ENCODE measurements around the gene MFSD12.
A peak's percentile ranks its signal among the peaks of the same experiment; 100 is the strongest.

The MFSD12 gene

DNA sequence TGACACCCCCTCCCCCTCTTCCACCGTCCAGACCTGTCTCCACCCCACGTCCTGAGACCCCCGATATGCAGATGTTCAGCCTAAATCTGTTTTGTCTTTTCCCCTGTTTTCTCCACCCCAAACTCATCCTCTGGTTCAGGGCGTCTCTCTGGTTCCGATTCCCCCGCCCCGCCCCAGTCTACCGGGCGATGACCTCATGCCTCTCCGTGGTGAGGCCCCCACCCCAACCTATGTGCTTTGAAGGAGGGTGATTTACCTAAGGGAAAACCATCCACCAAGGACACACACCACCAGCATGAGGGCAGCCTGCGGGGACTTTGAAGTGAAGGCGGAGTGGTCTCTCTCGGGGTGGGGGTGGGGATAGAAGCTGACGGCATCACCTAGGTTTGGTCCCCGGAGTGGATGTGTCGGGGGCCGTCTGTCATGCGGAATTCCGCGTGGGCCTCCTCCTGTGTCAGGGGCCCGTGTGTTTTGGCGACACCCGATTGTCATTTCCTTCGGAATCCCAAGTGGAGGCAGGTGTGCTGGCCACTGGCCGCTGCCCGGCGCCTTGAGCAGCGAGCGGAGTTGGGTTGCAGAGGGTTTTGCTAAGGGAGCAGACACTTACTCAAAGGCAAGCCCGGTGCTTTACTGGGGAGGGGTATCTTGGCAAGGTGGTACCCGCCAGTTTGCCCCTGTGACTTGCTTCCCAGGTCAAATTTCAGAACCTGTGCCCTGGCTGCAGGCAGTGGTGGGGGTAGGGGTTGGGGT, 49.8 kb downstream of the MFSD12 start:
- DNase-seq (ENCODE audit: low read depth in 2 of 2) = no peak

DNA sequence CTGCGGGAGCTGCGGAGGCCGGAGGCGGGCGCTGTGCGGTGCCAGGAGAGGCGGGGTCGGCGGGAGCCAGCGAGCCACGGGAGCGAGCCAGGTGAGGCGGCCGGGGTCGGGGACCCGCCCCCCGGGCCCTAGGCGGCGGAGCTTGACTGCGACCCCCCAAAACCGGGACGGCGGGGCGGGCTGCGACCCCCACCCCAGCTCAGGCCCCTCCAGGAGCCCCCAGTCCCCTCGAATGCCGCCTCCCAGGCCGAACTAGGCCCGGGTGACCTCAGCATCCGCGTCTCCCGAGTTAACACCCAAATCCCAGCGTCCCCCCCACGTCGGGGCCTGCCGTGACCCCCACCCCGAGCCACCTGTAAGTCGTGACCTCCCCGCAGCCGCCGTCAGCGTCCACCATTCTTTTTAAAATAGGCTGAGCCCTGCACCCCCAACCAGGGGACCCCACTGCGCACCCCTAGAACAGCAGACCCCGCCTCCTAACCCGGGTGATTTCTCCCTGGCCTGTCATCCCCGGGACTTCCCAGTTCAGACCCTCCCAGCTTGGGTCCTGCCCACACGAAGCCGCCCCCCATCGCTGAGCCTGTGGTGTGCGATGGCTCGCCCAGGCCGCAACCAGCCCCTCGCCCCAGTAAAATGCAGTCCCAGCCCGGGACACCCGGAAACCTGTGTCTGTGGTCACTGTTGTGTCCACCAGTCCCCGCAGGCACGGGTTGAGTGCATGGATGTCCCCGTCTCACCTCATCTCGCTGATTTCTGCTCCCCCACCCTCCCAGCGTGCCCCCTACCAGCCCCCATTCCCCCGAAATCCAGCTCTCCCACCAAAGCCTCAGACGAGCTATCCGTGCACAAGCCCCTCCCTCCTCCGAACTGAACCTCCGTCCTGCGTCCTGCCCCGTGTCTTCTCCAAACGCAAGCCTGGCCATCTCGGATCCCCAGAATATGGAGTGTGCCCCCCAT, 50.7 kb downstream of the MFSD12 start:
- DNase-seq (ENCODE audit: low read depth in 2 of 2) = no peak

DNA sequence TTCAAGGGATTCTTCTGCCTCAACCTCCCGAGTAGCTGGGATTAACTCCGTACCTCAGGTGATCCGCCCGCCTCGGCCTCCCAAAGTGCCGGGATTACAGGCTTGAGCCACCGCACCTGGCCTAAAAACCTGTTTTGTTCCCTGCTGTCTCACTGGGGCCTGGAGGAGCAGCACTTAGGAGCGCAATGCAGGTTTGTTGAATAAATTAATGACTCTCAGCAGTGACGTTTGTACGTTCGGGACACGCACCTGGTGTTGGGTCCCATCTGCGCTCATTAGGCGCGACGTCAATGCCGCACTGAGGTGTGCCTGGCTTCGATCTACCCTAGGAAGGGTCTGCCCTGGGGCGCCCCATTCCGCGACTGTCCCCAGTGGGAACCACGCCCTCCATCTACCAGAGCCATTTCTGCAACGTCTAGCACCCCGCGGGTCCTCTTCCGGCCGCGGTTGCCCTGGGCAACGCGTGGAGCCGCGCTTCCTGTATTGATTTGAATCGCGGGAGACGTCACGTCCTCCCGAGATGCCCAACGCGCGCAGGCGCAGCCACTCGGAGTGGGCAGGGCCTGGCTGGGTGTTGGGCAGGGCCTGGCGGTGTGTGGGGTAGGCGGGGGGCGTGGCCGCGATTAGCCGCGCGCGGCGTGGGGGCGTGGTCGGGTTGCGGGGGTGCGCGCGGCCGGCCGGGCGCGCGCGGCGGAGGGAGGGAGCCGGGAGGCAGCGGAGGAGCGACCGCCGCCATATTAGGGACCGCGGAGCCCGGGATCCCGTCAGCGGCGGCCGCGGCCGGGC, 51.6 kb downstream of the MFSD12 start, which contains the start of gene FZR1:
Gene FZR1, plus strand, starts transcription at position 714 of the 786 bp plus-strand sequence. CDS start 16,679 bp downstream, outside the sequence.
- peak; percentile 98 to 99 for DNase-seq (ENCODE audit: low read depth in 2 of 2)

DNA sequence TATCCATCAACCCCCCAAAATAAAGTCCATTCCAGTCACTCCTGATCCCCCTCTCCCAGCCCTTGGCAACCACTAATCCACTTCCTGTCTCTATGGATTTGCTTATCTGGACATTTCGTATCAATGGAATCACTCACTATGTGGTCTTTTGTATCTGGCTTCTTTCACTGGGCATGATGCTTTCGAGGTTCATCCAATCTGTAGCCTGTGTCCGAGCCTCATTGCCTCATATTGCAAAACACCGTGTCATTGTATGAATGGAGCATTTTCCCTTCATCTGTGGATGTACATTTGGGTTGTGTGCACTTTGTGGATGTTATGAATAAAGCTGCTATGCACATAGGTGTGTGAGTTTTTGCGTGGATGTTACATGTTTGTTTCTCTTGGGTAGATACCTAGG, 52.7 kb downstream of the MFSD12 start:
- no peak for DNase-seq (ENCODE audit: low read depth in 2 of 2)

DNA sequence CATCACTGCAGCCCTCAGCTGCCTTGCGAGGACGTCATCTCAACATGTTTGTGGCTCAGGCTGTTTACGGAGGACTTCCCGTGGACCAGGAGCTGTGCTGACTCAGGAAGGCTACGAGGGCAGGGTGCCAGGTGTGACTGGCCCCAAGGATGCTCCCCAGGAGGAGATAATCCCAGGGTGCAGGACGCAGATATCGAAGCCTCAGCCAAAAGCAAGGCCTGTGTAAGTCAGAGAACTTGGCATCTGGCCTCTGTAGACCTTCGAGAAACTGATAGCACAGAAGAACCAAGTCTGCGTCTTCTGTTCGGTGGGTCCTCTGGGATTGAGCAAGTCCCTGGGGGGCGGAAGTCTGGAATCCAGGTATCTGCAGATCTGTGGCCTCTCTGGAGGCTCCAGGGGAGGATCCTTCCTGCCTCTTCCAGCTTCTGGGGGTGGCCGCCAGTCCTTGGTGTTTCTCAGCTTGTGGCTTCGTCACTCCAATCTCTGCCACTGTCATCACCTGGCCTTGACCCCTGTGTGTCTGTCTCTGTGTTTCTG, 54.3 kb downstream of the MFSD12 start:
- DNase-seq (ENCODE audit: low read depth in 2 of 2) = no peak

DNA sequence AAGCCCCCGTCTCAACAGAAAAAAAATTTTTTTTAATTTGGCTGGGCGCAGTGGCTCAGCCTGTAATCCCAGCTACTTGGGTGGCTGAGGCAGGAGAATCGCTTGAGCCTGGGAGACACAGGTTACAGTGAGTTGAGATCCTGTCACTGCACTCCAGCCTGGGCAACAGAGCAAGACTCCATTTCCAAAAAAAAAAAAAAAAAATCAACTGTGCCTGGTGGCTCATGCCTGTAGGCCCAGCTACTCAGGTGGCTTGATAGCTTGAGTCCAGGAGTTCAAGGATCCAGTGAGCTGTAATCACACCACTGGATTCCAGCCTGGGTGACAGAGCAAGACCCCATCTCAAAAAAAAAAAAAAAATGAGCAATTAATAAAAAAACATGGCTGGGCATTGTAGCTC, 55.6 kb downstream of the MFSD12 start:
- no peak for DNase-seq (ENCODE audit: low read depth in 2 of 2)

DNA sequence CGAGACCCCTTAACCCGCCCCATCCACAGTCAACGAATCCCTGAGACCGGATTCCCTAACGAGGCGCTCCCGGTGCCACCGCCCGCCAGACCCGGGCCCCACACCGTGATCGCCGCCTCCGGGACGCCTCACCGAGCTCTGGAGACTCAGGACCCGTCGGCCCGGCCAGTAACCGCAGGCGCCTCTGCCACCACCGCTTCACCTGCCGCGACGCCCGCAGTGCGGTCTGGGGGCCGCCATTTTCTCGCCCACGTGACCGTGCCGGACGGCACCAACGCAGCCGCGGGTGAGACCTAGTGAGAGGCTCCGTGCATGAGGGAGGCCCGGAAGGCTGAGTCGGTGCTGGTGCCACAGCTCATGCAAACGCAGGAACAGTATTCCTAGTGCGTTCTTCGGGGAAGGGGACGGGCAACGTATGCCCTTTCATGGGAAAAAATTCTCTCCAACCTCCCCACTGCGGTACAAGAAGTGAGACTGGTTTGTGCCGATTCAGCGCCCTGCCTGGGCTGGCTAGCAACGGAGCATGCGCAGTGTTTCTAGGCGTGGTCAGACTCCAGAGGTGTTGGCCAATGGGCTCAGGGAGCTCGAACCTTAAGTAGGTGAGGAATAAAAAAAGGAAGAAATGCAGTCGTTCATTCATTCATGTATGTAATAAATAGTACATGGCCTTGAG, 56.8 kb downstream of the MFSD12 start, which contains the start of gene DOHH:
Gene DOHH, minus strand, starts transcription at position 246 of the 673 bp plus-strand sequence. CDS start 3,860 bp downstream, outside the sequence.
- DNase-seq (ENCODE audit: low read depth in 2 of 2) = peak; percentile 92 to 95

DNA sequence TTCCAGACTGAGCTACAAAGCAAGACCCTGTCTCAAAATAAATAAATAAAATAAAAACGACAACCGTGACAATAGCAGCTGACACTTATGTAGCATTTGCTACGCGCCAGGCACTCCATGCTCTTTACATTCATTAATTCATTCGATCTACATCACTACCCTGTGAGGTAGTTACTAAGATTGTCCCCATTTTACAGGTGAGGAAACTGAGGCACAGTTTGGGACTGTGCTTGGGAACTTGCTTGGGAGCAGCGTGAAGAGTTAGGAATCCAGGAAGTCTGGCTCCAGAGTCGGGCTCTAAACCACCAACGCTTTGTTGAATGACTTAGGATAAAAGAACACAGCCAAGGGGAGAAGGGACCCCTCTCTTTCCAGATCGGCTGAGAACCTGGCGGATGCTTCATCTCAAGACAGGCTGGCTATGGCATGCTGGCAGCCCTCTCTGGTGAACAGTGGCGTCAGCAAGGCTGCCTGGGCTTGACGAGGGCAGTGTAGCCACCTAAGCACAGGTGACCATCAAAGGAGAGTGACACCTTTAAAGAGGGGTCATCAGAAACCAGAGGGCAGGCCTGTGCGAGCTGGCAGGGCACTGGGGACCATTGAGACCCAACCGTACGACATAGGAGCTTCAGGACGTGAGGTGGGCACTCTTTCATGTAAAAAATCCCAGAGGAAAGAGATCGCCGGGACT, 57.5 kb downstream of the MFSD12 start:
- no peak for DNase-seq (ENCODE audit: low read depth in 2 of 2)

DNA sequence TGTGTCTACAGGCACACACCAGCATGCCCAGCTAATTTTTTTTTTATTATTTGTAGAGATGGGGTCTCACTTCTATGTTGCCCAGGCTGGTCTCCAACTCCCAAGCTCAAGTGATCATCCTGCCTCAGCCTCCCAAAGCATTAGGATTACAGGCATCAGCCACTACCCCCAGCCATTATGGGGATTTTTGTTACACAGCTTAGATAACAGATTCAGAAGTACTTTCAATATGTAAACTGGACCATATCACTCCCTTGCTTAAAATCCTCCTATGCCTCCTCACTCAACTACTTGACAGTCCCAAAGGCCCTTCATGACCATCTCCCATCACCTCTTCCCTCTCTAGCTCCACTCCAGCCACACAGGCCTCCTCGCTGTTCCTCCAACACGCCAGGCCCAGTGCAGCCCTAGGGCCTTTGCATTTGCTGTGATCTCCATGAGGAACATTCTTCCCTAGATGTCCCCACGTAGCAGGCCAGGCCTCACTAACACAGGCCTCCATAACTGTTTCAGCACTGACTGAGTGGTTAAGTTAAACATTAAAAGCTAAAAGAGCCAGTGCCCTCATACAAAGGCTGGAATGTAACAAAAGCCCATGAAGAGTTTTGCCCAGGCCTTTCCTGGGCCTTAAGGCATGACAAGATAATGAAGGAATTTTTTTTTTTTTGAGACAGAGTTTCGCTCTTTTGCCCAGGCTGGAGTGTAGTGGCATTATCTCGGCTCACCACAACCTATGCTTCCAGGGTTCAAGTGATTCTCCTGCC, 59.4 kb downstream of the MFSD12 start:
- DNase-seq (ENCODE audit: low read depth in 2 of 2) = no peak

DNA sequence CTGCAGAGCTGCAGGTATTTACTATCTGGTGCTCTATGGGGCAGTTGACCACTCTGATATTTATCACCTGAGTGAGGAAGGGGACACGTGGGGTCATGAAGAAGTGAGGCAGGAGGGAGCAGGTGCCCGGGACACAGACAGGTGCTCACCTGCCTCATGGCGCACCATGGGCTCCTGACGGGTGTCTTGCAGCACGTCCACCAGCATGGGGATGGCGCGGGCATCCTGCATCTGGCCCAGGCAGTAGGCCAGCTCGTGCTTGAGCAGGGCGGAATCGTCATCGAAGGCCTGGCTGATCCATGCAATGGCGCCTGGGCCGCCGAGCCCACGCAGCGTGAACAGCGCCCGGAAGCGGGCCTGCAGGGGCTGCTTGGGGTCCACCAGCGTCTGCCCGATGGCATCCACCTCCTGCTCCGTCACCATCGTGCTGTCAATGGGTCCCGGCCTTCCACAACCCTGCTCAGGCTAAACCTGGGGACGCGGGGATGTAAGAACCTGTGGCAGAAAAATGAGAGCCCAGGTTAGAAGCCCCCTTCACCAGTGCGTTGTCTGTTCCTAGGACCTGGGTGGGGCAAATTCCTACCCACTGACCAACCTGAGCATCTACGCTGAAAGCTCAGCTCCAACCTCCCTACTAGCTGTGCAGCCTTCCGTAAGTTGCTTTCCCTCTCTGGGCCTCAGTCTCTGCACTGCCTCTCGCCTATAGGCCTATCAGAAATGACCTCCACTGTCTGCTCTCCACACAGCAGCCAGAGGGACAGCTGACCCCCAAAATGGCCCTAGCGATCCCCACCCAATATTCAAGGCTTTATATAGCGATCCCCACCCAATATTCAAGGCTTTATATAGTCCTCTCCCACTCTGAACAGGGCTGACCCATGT, 60.8 kb downstream of the MFSD12 start:
- no peak for DNase-seq (ENCODE audit: low read depth in 2 of 2)

DNA sequence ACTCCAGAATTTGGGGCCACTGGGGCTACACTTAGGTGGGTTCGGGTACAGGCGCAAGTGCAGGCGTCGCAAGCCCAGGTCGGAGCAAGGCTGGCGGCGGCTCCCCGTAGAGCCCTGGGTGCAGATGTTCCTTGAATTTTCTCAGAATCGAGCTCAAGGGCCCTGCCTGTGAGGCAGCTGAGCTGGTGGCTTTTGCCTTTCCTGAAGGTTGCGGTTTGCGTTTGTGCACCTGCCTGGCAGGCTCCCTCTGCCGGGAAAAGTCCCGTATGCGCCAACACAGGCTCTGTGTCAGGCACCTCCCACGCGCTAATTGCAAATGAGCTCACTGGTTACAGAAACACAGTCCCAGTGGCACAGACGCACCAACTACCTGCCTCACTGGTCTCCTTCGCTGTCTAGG, 62.8 kb downstream of the MFSD12 start:
- DNase-seq (ENCODE audit: low read depth in 2 of 2) = peak; percentile 50 to 52
